GM21576 (cell line): ENCODE measurements around the gene ATG5.
A peak's percentile ranks its signal among the peaks of the same experiment; 100 is the strongest.

ENCODE experiments used
- ATAC-seq: cut with Tn5 transposase; IDR thresholded peaks from one replicate; pipeline ENCODE4 v1.9.1; 2021; ENCODE audit warnings: mild to moderate bottlenecking, moderate library complexity; ENCODE audit not compliant: unreplicated experiment

The ATG5 gene

GRCh38 chr6:106325336-106326178, at the start of gene ATG5:
Gene ATG5 (minus strand): TSS chr6:106325760. CDS start chr6:106316208, 9,552 bp downstream.
- peak; percentile 95 for ATAC-seq

- ATAC-seq: no peak
Measured at GRCh38 chr6:106373502-106374239, 48.1 kb upstream of the ATG5 start.

GRCh38 chr6:106372838-106373501, 47.4 kb upstream of the ATG5 start:
- no peak for ATAC-seq

- ATAC-seq: no peak
Measured at GRCh38 chr6:106370639-106371038, 45.1 kb upstream of the ATG5 start.

- no peak for ATAC-seq
Measured at GRCh38 chr6:106369739-106370138, 44.2 kb upstream of the ATG5 start.

- no peak for ATAC-seq
Measured at GRCh38 chr6:106363401-106364138, 38.0 kb upstream of the ATG5 start.

GRCh38 chr6:106360989-106361430, 35.5 kb upstream of the ATG5 start:
- ATAC-seq: peak; percentile 34

- ATAC-seq: peak; percentile 86
Measured at GRCh38 chr6:106360410-106360988, 34.9 kb upstream of the ATG5 start, which contains the start of gene CRYBG1. Gene CRYBG1 (plus strand): TSS chr6:106360717. CDS start chr6:106360909, 192 bp downstream.

- peak; percentile 16 for ATAC-seq
Measured at GRCh38 chr6:106359959-106360409, 34.4 kb upstream of the ATG5 start.

- ATAC-seq: no peak
Measured at GRCh38 chr6:106356378-106356777, 30.8 kb upstream of the ATG5 start.

- ATAC-seq: no peak
Measured at GRCh38 chr6:106347219-106347618, 21.7 kb upstream of the ATG5 start.

GRCh38 chr6:106339334-106340029, 13.9 kb upstream of the ATG5 start:
- ATAC-seq: peak; percentile 66

- ATAC-seq: no peak
Measured at GRCh38 chr6:106334646-106335448, 9.3 kb upstream of the ATG5 start.

GRCh38 chr6:106324726-106325335, 729 bp downstream of the ATG5 start:
- ATAC-seq: no peak

- ATAC-seq: no peak
Measured at GRCh38 chr6:106321940-106322339, 3.6 kb downstream of the ATG5 start.

- no peak for ATAC-seq
Measured at GRCh38 chr6:106318851-106319250, 6.7 kb downstream of the ATG5 start.

- no peak for ATAC-seq
Measured at GRCh38 chr6:106318061-106318460, 7.5 kb downstream of the ATG5 start.

GRCh38 chr6:106316375-106316766, 9.2 kb downstream of the ATG5 start:
- ATAC-seq: no peak
